HG03575 (cell line): ENCODE measurements around the gene MTHFD1L.

Experiments used
- ATAC-seq: cut with Tn5 transposase; IDR thresholded peaks from one replicate; pipeline ENCODE4 v1.9.1; 2021; ENCODE audit not compliant: unreplicated experiment, insufficient number of reproducible peaks, low FRiP score; ENCODE audit errors: extremely low read depth

The MTHFD1L gene

GRCh38 chr6:150925590-150925928, 60.1 kb downstream of the MTHFD1L start:
- ATAC-seq, result no peak

GRCh38 chr6:150925976-150926375, 60.5 kb downstream of the MTHFD1L start:
- no peak for ATAC-seq

GRCh38 chr6:150928882-150929281, 63.4 kb downstream of the MTHFD1L start:
- no peak for ATAC-seq

GRCh38 chr6:150929416-150929815, 63.9 kb downstream of the MTHFD1L start:
- ATAC-seq, result no peak

GRCh38 chr6:150930841-150931240, 65.3 kb downstream of the MTHFD1L start:
- no peak for ATAC-seq

GRCh38 chr6:150931405-150931804, 65.9 kb downstream of the MTHFD1L start:
- ATAC-seq, result no peak

- ATAC-seq, result no peak
Observed at GRCh38 chr6:150932996-150933395, 67.5 kb downstream of the MTHFD1L start.

GRCh38 chr6:150934380-150934779, 68.9 kb downstream of the MTHFD1L start:
- ATAC-seq, result no peak

GRCh38 chr6:150936021-150936555, 70.6 kb downstream of the MTHFD1L start:
- no peak for ATAC-seq

- no peak for ATAC-seq
Observed at GRCh38 chr6:150937132-150937906, 71.8 kb downstream of the MTHFD1L start.

GRCh38 chr6:150939399-150939798, 73.9 kb downstream of the MTHFD1L start:
- ATAC-seq, result no peak

- no peak for ATAC-seq
Observed at GRCh38 chr6:150940941-150941340, 75.4 kb downstream of the MTHFD1L start.

GRCh38 chr6:150949526-150949925, 84.0 kb downstream of the MTHFD1L start:
- ATAC-seq, result no peak

- no peak for ATAC-seq
Observed at GRCh38 chr6:150953851-150954250, 88.3 kb downstream of the MTHFD1L start.

- no peak for ATAC-seq
Observed at GRCh38 chr6:150959166-150959565, 93.7 kb downstream of the MTHFD1L start.

- ATAC-seq, result no peak
Observed at GRCh38 chr6:150962436-150962835, 96.9 kb downstream of the MTHFD1L start.

- ATAC-seq, result no peak
Observed at GRCh38 chr6:150964765-150965164, 99.3 kb downstream of the MTHFD1L start.

GRCh38 chr6:150966786-150967185, 101.3 kb downstream of the MTHFD1L start:
- no peak for ATAC-seq

- no peak for ATAC-seq
Observed at GRCh38 chr6:150967381-150967780, 101.9 kb downstream of the MTHFD1L start.

- no peak for ATAC-seq
Observed at GRCh38 chr6:150967910-150968309, 102.4 kb downstream of the MTHFD1L start.

GRCh38 chr6:150969901-150970300, 104.4 kb downstream of the MTHFD1L start:
- ATAC-seq, result no peak
